Neutrophil (primary cell): ENCODE results near the gene TEX13D.

Source experiments
- H3K27ac ChIP-seq: fragments of 200-600 bp; sonication (generic); 2 replicates; pipeline ENCODE4 v1.5.1; 2016; ENCODE audit warnings: mild to moderate bottlenecking, moderate library complexity
- H3K27me3 ChIP-seq: fragments of 200-600 bp; sonication (generic); 2 replicates; pipeline ENCODE4 v1.6.0; 2016; ENCODE audit warnings: mild to moderate bottlenecking
- H3K36me3 ChIP-seq: fragments of 200-600 bp; sonication (generic); 2 replicates; pipeline ENCODE4 v1.5.1; 2017
- H3K4me1 ChIP-seq, 2 experiments: fragments of 200-600 bp in 1 of 2; sonication (generic) in 1 of 2; 1 replicate in 1 of 2; 2 replicates in 1 of 2; pipeline versions ENCODE4 v1.5.1 to v1.6.1; 2013 to 2016; ENCODE audit warnings: low read depth in 1 of 2, low read length in 1 of 2, mild to moderate bottlenecking in 1 of 2, moderate library complexity in 1 of 2; ENCODE audit not compliant: control insufficient read depth in 1 of 2, insufficient read depth in 1 of 2
- H3K4me3 ChIP-seq, 2 experiments: fragments of 200-600 bp in 1 of 2; sonication (generic) in 1 of 2; 1 replicate in 1 of 2; 2 replicates in 1 of 2; pipeline ENCODE4 v1.5.1; 2013 to 2016; ENCODE audit warnings: low read depth in 1 of 2, low read length in 1 of 2, mild to moderate bottlenecking in 1 of 2, moderate library complexity in 1 of 2
- H3K9me3 ChIP-seq: fragments of 200-600 bp; sonication (generic); 2 replicates; pipeline ENCODE4 v1.5.1; 2016
- CTCF ChIP-seq: fragments of 200-600 bp; sonication (generic); IDR thresholded peaks from 2 replicates; pipeline ENCODE4 v1.5.1; 2016; ENCODE audit warnings: antibody characterized with exemption

The TEX13D gene

DNA sequence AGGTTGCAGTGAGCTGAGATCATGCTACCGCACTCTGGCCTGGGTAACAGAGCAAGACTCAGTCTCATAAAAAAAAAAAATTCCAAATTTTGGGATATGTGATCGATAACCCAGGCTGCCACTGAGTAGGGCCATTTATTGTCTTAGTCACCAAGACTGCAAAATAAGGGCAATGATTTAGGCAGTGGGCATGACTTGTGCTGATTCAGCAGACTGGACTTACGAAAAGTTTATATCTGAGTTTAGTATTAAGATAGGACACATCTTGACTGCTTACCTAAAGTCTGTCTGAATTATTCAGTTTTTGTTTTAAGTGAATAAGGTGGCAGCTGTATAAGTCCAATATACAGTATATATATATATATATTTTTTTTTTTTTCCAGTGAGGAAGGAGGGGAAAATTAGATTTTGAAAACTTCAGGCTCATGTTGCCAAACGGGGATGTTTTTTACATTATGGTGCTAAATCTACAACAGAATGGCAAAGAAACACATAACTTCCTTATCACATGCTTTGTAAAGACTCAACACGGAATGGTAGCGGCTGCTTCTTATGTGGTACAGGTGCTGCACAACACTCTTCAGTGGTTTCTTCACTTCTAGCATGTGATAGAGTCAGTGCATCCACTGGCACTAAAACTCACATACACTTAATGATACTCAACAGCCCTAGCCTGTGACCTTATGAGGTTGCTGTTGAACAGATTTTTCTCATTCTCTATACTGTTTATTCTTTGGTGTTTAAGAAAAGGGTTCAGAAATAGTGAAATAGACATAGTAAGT, 6.5 kb downstream of the TEX13D start:
- no peaks in the 10 kb centered on the region for H3K27me3 ChIP-seq
- no peak overlapping the region for H3K4me3 ChIP-seq
- no peaks in the 10 kb centered on the region for H3K9me3 ChIP-seq
- H3K27ac ChIP-seq: no peak overlapping the region
- no peaks in the 10 kb centered on the region for H3K4me1 ChIP-seq
- no peak for TF ChIP-seq CTCF
- no peaks in the 10 kb centered on the region for H3K36me3 ChIP-seq

GRCh38 chrX:124341396-124342132, 9.1 kb downstream of the TEX13D start:
- H3K27ac ChIP-seq: no peak overlapping the region

DNA sequence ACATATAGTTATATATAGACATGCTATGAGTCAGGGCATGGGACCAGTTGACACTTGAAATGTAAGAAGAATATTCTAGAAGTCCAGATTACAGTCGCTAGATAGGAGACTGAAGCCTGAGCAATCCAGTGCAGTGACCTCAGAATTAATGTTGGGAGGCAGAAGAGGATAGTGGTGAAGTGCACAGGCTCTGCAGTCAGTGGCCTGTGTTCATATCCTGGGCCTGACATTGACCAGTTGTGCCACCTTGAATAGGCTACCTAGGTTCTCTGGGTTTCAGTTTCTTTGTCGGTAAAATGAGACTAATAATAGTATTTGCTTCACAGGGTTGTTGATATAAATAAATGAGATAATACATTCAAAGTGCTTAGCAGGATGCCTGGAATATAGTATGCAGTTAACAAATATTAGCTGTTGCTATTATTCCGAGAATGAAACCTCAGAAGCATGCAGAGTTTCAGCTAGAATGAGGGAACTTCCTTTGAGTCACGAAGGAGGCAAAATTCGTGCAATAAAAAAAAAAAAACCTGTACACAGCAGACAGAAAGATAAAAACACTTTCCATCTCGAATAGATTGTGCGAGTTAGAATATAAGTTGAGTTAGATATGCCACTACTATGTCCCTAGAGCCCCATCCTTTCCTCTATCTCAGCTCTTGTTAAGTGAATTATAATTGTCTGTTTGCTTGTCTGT, 9.9 kb downstream of the TEX13D start:
- Histone ChIP-seq H3K4me1 (no peaks in the 10 kb centered on the region), H3K27me3 (no peaks in the 10 kb centered on the region), H3K4me3 (no peak overlapping the region), H3K27ac (no peak overlapping the region), H3K9me3 (no peaks in the 10 kb centered on the region), H3K36me3 (no peaks in the 10 kb centered on the region)
- TF ChIP-seq CTCF: no peak

More at GRCh38 chrX:124341396-124342132, 9.1 kb downstream of the TEX13D start:
- Histone ChIP-seq H3K36me3 (no peaks in the 10 kb centered on the region), H3K4me1 (no peaks in the 10 kb centered on the region), H3K4me3 (no peak overlapping the region), H3K9me3 (no peaks in the 10 kb centered on the region), H3K27me3 (no peaks in the 10 kb centered on the region)
- TF ChIP-seq CTCF: no peak

GRCh38 chrX:124343016-124343415, 10.6 kb downstream of the TEX13D start:
- no peak overlapping the region for H3K27ac ChIP-seq
- H3K4me1 ChIP-seq: no peaks in the 10 kb centered on the region
- no peaks in the 10 kb centered on the region for H3K27me3 ChIP-seq
- H3K4me3 ChIP-seq: no peak overlapping the region
- no peaks in the 10 kb centered on the region for H3K36me3 ChIP-seq
- no peaks in the 10 kb centered on the region for H3K9me3 ChIP-seq
- TF ChIP-seq CTCF: no peak

DNA sequence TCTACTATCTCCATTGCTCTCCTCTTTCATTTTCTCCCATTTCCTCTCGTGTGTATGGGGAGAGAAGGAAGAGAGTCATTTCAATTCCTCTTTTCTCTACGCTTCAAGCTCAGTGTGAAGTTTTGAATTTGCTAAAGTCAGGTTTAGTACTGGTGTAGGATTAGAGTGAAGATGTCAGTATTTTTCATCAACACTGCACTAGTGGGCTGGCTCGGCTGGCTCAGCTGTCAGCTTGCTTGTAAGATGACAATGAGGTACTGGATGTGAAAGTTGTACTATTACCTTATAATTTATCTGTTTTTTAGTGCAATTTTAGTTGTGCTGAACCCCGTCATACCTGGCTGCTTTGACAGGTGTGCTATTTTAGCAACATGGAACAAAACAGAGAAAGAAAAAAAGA, 11.8 kb downstream of the TEX13D start:
- H3K4me1 ChIP-seq: no peaks in the 10 kb centered on the region
- no peak for TF ChIP-seq CTCF
- no peaks in the 10 kb centered on the region for H3K36me3 ChIP-seq
- H3K27ac ChIP-seq: no peak overlapping the region
- no peaks in the 10 kb centered on the region for H3K9me3 ChIP-seq
- no peak overlapping the region for H3K4me3 ChIP-seq
- no peaks in the 10 kb centered on the region for H3K27me3 ChIP-seq
